ENCODE measurements around the gene CKM.
"Not testable (repeated sequence)": the region's sequence is repeated elsewhere in the genome, so short reads cannot be mapped to it uniquely, and the experiment has no call there.

Gene CKM

GRCh38 chr19:45290381-45290931, 32.2 kb downstream of the CKM start:
- no peak for DNase-seq (ENCODE audit: low spot score)

GRCh38 chr19:45283443-45284033, 39.1 kb downstream of the CKM start:
- DNase-seq (ENCODE audit: low spot score), result no peak

GRCh38 chr19:45280471-45280961, 42.2 kb downstream of the CKM start:
- DNase-seq (ENCODE audit: low spot score), result peak; percentile 63

GRCh38 chr19:45279587-45280192, 43.0 kb downstream of the CKM start:
- DNase-seq (ENCODE audit: low spot score), result no peak

- no peak for DNase-seq (ENCODE audit: low spot score)
Measured at GRCh38 chr19:45278087-45278486, 44.6 kb downstream of the CKM start.

- no peak for DNase-seq (ENCODE audit: low spot score)
Measured at GRCh38 chr19:45276284-45276687, 46.4 kb downstream of the CKM start.

- no peak for DNase-seq (ENCODE audit: low spot score)
Measured at GRCh38 chr19:45275370-45275971, 47.2 kb downstream of the CKM start.

- DNase-seq (ENCODE audit: low spot score), result no peak
Measured at GRCh38 chr19:45273521-45273855, 49.2 kb downstream of the CKM start.

- DNase-seq (ENCODE audit: low spot score), result no peak
Measured at GRCh38 chr19:45271735-45272108, 51.0 kb downstream of the CKM start.

GRCh38 chr19:45271098-45271734, 51.5 kb downstream of the CKM start:
- no peak for DNase-seq (ENCODE audit: low spot score)

- DNase-seq (ENCODE audit: low spot score), result not testable (repeated sequence)
Measured at GRCh38 chr19:45269939-45270338, 52.7 kb downstream of the CKM start.

GRCh38 chr19:45267296-45267695, 55.4 kb downstream of the CKM start:
- no peak for DNase-seq (ENCODE audit: low spot score)

GRCh38 chr19:45265375-45265774, 57.3 kb downstream of the CKM start:
- DNase-seq (ENCODE audit: low spot score), result no peak

GRCh38 chr19:45264781-45265317, 57.8 kb downstream of the CKM start:
- DNase-seq (ENCODE audit: low spot score), result no peak

GRCh38 chr19:45263013-45263412, 59.7 kb downstream of the CKM start:
- no peak for DNase-seq (ENCODE audit: low spot score)

- no peak for DNase-seq (ENCODE audit: low spot score)
Measured at GRCh38 chr19:45262570-45262969, 60.1 kb downstream of the CKM start.

- no peak for DNase-seq (ENCODE audit: low spot score)
Measured at GRCh38 chr19:45258862-45259261, 63.8 kb downstream of the CKM start.

- DNase-seq (ENCODE audit: low spot score), result no peak
Measured at GRCh38 chr19:45256836-45257235, 65.8 kb downstream of the CKM start.

Data from putamen (tissue), 1 donor.